Measurements from ENCODE around the gene C5orf15. TPM values are rescaled to one million over a fixed set of nuclear protein-coding genes. Genes with fewer than 3 reads are reported as not detected.

C5orf15 gene
- total RNA-seq, 4 donors from 2014 or later: 53.7 to 76.3 (median 71.4) TPM

GRCh38 chr5:133930813-133931090 lies 37.7 kb downstream of the C5orf15 start:
- H3K4me3 ChIP-seq (replicated peaks in 1 of 3): no peak overlapping the region
- H3K9me3 ChIP-seq: no peaks in the 10 kb centered on the region
- WGBS, 2 donors: 69 to 72% methylated on average over 3 of the region's 3 CpGs
- no peaks in the 10 kb centered on the region for H3K36me3 ChIP-seq
- no peak overlapping the region for H3K27ac ChIP-seq
- H3K4me1 ChIP-seq: no peaks in the 10 kb centered on the region
- DNase-seq: no peak
- TF ChIP-seq CTCF (IDR thresholded peaks at IDR 0.05) (no peak), POLR2A (IDR thresholded peaks at IDR 0.05) (no peak)
- intact Hi-C loops (cut with DNase I): no loop called here
- H3K27me3 ChIP-seq: no peaks in the 10 kb centered on the region

GRCh38 chr5:133930061-133930812 lies 38.2 kb downstream of the C5orf15 start:
- Histone ChIP-seq H3K9me3 (no peaks in the 10 kb centered on the region), H3K27me3 (no peaks in the 10 kb centered on the region), H3K27ac (no peak overlapping the region), H3K4me1 (no peaks in the 10 kb centered on the region), H3K36me3 (no peaks in the 10 kb centered on the region), H3K4me3 (replicated peaks in 1 of 3) (no peak overlapping the region)
- TF ChIP-seq CTCF (IDR thresholded peaks at IDR 0.05) (no peak), POLR2A (IDR thresholded peaks at IDR 0.05) (no peak)
- WGBS, 2 donors: 73 to 84% methylated on average over 16 of the region's 16 CpGs
- no peak for DNase-seq
- intact Hi-C loops (cut with DNase I): no loop called here

- Histone ChIP-seq H3K4me1 (no peaks in the 10 kb centered on the region), H3K27me3 (no peaks in the 10 kb centered on the region), H3K27ac (no peak overlapping the region), H3K9me3 (no peaks in the 10 kb centered on the region), H3K4me3 (replicated peaks in 1 of 3) (no peak overlapping the region), H3K36me3 (no peaks in the 10 kb centered on the region)
- 81 to 83% methylated on average over 9 of the region's 9 CpGs for WGBS, 2 donors
- no peak for DNase-seq
- intact Hi-C loops (cut with DNase I): no loop called here
- TF ChIP-seq POLR2A (IDR thresholded peaks at IDR 0.05) (no peak), CTCF (IDR thresholded peaks at IDR 0.05) (no peak)
Measured at GRCh38 chr5:133928587-133929393, 39.6 kb downstream of the C5orf15 start.

- TF ChIP-seq POLR2A (IDR thresholded peaks at IDR 0.05): no peak
- TF ChIP-seq CTCF (IDR thresholded peaks at IDR 0.05): no peak
- Histone ChIP-seq H3K4me1 (no peaks in the 10 kb centered on the region), H3K9me3 (no peaks in the 10 kb centered on the region), H3K27me3 (no peaks in the 10 kb centered on the region), H3K4me3 (replicated peaks in 1 of 3) (no peak overlapping the region), H3K36me3 (no peaks in the 10 kb centered on the region), H3K27ac (no peak overlapping the region)
- intact Hi-C loops (cut with DNase I): no loop called here
- 80 to 81% methylated on average over 13 of the region's 13 CpGs for WGBS, 2 donors
- DNase-seq: no peak
Measured at GRCh38 chr5:133927300-133928180, 40.9 kb downstream of the C5orf15 start.

Data from thyroid gland (tissue), 4 donors.